GM19043 (cell line): ENCODE data around the gene TRAF4.
"Not testable (repeated sequence)": the region's sequence is repeated elsewhere in the genome, so short reads cannot be mapped to it uniquely, and the experiment has no call there.

ENCODE experiments used
- ATAC-seq: cut with Tn5 transposase; IDR thresholded peaks from one replicate; pipeline ENCODE4 v1.9.1; 2021; ENCODE audit warnings: low read depth; ENCODE audit not compliant: unreplicated experiment

TRAF4 gene

GRCh38 chr17:28712705-28713415 lies 31.0 kb upstream of the TRAF4 start:
- no peak for ATAC-seq

DNA sequence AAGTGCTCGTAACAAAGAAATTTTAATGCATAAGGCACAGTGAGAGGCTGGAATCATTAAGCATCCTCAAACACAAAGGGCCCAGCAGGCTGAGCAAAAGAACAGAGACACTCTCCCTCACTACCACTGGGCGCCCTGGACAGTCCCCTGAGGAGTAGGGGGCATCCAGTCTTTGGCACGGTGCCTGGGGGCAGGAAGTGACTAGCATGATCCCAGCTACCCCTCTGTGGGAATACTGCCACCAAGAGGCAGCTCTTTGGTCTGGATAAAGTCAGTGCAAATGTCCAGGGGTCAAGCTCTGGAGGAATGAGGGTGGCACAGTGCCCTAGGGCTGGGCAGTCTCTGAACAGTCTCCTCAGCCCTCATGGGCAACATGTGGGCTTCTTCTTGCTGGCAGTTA lies 29.5 kb upstream of the TRAF4 start:
- no peak for ATAC-seq

GRCh38 chr17:28715217-28715616 lies 28.6 kb upstream of the TRAF4 start:
- no peak for ATAC-seq

GRCh38 chr17:28716740-28717577 lies 26.9 kb upstream of the TRAF4 start:
- no peak for ATAC-seq

DNA sequence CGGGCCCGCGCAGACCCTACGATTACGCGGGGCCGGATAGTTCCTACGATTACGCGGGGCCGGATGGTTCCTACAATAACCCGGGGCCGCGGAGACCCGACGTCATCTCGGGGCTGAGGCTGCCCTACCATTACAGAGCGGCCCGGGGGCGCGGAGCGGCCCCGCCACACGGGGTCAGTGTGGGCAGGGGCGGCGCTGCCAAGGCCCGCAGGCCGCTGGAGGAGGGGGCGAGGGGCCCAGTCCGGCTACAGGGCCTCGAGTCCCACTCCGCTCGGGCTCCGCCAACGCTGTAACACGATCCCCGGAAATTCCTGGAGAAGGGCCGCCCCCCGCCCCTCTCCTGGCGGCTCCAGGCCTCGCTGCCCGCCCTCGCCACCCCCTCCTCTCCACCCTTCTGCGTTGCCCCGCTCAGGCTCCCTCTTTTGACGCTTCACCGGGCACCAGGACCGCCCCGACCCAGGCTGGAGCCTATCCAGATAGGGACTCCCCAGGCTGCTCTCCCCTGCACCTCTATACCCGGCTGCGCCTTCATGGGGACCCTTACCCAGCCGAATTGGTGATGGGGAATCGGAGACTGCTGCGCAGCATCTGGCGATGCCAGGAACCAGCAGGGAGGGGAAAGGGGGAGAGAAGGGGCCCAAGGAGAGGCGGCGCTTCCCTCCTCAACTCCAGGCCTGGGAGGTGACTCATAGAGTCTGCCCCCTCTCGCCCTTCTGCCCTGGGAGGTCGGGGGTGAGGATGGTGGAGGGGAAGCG lies 26.1 kb upstream of the TRAF4 start, which contains the start of gene RAB34:
Gene RAB34, minus strand, starts transcription at position 291 of the 755 bp plus-strand sequence. CDS start 602 bp downstream, outside the sequence.
- ATAC-seq, result no peak

GRCh38 chr17:28718333-28719020 lies 25.3 kb upstream of the TRAF4 start:
- no peak for ATAC-seq

DNA sequence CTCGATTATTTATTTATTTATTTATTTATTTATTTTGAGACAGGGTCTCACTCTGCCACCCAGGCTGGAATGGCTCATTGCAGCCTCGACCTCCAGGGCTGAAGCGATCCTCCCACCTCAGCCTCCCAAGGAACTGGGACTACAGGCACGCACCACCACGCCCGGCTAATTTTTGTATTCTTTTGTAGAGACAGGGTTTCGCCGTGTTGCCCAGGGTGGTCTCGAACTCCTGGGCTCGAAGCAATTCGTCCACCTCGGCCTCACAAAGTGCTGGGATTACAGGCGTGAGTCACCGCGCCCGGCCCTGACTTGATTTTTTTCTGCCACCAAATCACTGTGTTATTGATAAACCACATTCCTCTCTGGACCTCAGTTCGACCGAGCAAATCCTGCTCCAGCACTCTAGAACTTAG lies 24.8 kb upstream of the TRAF4 start:
- ATAC-seq, result no peak

DNA sequence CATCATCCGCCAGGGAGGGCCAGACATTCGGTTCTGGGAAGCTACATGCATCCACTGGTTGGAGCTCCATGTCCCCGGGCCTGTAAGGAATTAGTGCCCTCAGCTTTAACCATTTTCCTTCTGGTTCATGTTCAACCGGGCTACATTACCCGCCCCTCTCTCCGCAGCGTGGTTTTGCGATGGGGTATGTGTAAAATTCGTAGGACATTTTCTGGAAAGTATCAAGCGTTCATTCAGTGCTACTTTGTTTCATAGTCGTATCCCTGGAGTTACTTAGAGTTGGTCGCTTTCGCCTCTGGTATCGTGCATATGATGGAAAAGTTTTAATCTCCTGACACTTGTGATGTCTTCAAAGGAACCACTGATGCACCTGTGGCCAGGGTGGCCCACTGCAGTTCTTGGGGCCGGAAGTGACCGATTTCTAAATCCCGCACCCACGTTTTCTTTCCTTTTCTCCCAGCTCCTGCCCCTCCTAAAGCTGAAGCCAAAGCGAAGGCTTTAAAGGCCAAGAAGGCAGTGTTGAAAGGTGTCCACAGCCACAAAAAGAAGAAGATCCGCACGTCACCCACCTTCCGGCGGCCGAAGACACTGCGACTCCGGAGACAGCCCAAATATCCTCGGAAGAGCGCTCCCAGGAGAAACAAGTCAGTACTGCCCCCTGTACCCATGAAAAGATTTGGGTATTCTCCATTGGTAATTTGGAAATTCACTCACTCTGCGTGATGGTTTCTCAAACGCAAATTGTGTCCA lies 23.4 kb upstream of the TRAF4 start:
- ATAC-seq, result no peak

- ATAC-seq, result not testable (repeated sequence)
Measured at GRCh38 chr17:28720997-28721329, 22.8 kb upstream of the TRAF4 start.

GRCh38 chr17:28722417-28723158 lies 21.2 kb upstream of the TRAF4 start:
- ATAC-seq, result no peak

GRCh38 chr17:28723159-28723835 lies 20.5 kb upstream of the TRAF4 start:
- ATAC-seq, result no peak

- ATAC-seq, result not testable (repeated sequence)
Measured at GRCh38 chr17:28723836-28724499, 19.8 kb upstream of the TRAF4 start.

GRCh38 chr17:28724500-28725165 lies 19.2 kb upstream of the TRAF4 start:
- no peak for ATAC-seq

GRCh38 chr17:28725166-28725659 lies 18.6 kb upstream of the TRAF4 start:
- ATAC-seq, result no peak

DNA sequence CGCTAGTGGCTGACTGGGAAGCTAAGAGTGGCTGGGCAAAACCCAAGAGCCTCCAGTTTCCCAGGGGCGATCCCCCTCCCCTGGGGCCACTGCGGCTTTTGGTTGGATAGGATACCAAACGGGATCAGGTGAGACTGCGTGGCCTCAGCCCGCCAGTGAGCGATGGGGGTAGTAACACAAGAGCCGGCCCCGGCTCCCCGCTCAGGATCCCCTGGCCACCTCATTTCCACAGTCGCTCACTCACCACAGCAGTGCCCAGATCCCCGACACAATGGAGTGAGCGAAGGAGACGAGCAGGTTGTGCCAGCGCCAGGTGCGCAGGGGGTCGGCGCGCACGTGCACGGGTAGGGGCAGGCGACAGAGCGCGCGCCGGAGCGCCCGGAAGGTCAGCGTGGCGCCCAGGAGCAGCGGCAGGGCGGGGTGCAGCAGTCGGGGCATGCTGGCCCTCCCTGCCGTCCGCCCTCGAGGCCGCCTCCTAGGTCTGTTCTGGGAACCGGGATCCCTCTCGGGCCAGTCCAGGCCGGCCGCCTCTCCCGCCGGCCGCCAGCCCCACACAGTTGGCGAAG lies 18.1 kb upstream of the TRAF4 start:
- ATAC-seq, result no peak

DNA sequence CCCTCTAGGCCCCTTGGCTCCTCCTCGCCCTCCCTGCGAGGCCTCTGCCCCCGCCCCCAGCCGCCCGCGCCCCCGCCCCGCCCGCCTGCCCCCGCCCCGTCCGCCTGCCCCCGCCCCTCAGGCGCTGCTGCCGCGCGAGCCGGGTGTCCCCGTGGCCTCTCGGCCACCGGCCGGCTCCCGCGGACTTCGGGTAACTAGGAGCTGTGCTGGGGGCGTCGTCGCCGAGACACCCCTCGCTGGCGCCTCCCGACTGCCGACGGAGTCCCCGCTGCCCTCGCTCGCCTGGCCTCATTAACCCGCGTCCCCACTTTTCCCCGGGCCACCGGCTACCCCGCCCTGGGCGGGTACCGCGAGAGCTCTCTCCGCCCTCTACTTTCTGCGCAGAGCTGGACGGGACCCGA lies 17.6 kb upstream of the TRAF4 start, which contains the start of gene TLCD1:
Gene TLCD1, minus strand, starts transcription at position 8 of the 401 bp plus-strand sequence. CDS start 136 bp downstream, outside the sequence.
- ATAC-seq, result no peak
